Measurements from ENCODE around the gene TCEA3. TPM values are rescaled to one million over a fixed set of nuclear protein-coding genes. Genes with fewer than 3 reads are reported as not detected.

The TCEA3 gene
- total and polyA plus RNA-seq, 2 of the 4 experiments (the other 2 are of a cell fraction), result 3.0 to 6.3 TPM

GRCh38 chr1:23380719-23381118 is 43.8 kb downstream of the TCEA3 start:
- POLR2A ChIA-PET (ENCODE audit: unreplicated experiment), result no interaction called here
- DNase-seq (no peak), ATAC-seq (ENCODE audit: low read depth) (no peak)
- Histone ChIP-seq H2AFZ (replicated peaks; ENCODE audit: low read length, poor library complexity) (no peak overlapping the region), H3K4me1 (ENCODE audit: control insufficient read depth, insufficient read depth, low read length) (peaks cover 12% of the 10 kb centered on the region), H3K9me3 (ENCODE audit: control insufficient read depth, insufficient read depth, low read length) (0 out of 2 replicates have a peak, but pooled peaks cover 4% of the 10 kb centered on the region), H2BK5ac (ENCODE audit: low read depth, low read length, poor library complexity, severe bottlenecking) (no peak overlapping the region), H3K4ac (ENCODE audit: low read depth, low read length) (no peak overlapping the region), H3K14ac (replicated peaks; ENCODE audit: low read depth, low read length) (no peak overlapping the region), H3K27ac (ENCODE audit: insufficient read depth, low read length) (no peak overlapping the region), H4K91ac (ENCODE audit: insufficient read depth, low read depth, low read length) (no peak overlapping the region), H2BK15ac (ENCODE audit: low read depth, low read length) (no peak overlapping the region), H4K8ac (ENCODE audit: low read depth in 2 of 2, low read length in 2 of 2) (no peak overlapping the region), H3K79me1 (ENCODE audit: low read depth in 1 of 2, low read length in 2 of 2) (no peaks in the 10 kb centered on the region; a peak in 1 of 4 replicates), H4K20me1 (ENCODE audit: insufficient read depth, low read length) (peaks cover 6% of the 10 kb centered on the region; the same call in 1 of the 2 replicates), H3K18ac (ENCODE audit: low read depth, low read length) (no peak overlapping the region), H2BK20ac (ENCODE audit: low read depth, low read length) (no peak overlapping the region), H3K9ac (ENCODE audit: low read depth, low read length) (no peak overlapping the region), H3K23ac (ENCODE audit: low read depth, low read length) (no peak overlapping the region), H3K27me3 (ENCODE audit: control insufficient read depth, insufficient read depth, low read length) (no peaks in the 10 kb centered on the region), H3K4me2 (ENCODE audit: low read depth, low read length) (no peak overlapping the region), H4K5ac (ENCODE audit: low read depth, low read length) (no peak overlapping the region), H3K4me3 (ENCODE audit: insufficient read depth, low read depth, low read length) (no peak overlapping the region), H3K9me1 (ENCODE audit: insufficient read depth, low read length) (peaks cover 21% of the 10 kb centered on the region), H2AK5ac (ENCODE audit: low read depth, low read length) (no peak overlapping the region), H2AK9ac (replicated peaks; ENCODE audit: low read depth, low read length, poor library complexity) (no peak overlapping the region), H3K56ac (ENCODE audit: extremely low read depth, insufficient read depth, low read length) (no peak overlapping the region), H2BK120ac (ENCODE audit: low read depth, low read length) (no peak overlapping the region), H3K36me3 (ENCODE audit: control insufficient read depth, insufficient read depth, low read length) (peaks cover 2% of the 10 kb centered on the region; the same call in 1 of the 2 replicates)
- intact Hi-C loops (cut with micrococcal nuclease) (no loop called here), in situ Hi-C loops (cut with MboI; ENCODE audit: low sequenced_read_pairs) (no loop called here), dilution Hi-C loops (cut with HindIII; ENCODE audit: low sequenced_read_pairs, unreplicated experiment) (no loop called here)
- TF ChIP-seq NFE2L2 (IDR thresholded peaks at IDR 0.05; ENCODE audit: low read depth, low read length) (no peak), MXI1 (IDR thresholded peaks at IDR 0.05; ENCODE audit: borderline replicate concordance, low read depth, low read length) (no peak), POLR2A (IDR thresholded peaks at IDR 0.05; ENCODE audit: low read depth, low read length) (no peak), USF2 (IDR thresholded peaks at IDR 0.05; ENCODE audit: low read depth, low read length) (no peak), RAD21 (IDR thresholded peaks at IDR 0.05; ENCODE audit: low read length) (no peak), CEBPB (IDR thresholded peaks at IDR 0.05; ENCODE audit: low read depth, low read length) (no peak), FOS (IDR thresholded peaks at IDR 0.05; ENCODE audit: low read depth, low read length) (no peak), CHD1 (IDR thresholded peaks at IDR 0.05; ENCODE audit: low read depth, low read length) (no peak), ELK1 (IDR thresholded peaks at IDR 0.05; ENCODE audit: borderline replicate concordance, low read depth, low read length) (no peak), MAFK (IDR thresholded peaks at IDR 0.05; ENCODE audit: low read depth, low read length) (no peak), RFX5 (IDR thresholded peaks at IDR 0.05; ENCODE audit: low read depth, low read length) (no peak)
- TF ChIP-seq, protein P1, sequence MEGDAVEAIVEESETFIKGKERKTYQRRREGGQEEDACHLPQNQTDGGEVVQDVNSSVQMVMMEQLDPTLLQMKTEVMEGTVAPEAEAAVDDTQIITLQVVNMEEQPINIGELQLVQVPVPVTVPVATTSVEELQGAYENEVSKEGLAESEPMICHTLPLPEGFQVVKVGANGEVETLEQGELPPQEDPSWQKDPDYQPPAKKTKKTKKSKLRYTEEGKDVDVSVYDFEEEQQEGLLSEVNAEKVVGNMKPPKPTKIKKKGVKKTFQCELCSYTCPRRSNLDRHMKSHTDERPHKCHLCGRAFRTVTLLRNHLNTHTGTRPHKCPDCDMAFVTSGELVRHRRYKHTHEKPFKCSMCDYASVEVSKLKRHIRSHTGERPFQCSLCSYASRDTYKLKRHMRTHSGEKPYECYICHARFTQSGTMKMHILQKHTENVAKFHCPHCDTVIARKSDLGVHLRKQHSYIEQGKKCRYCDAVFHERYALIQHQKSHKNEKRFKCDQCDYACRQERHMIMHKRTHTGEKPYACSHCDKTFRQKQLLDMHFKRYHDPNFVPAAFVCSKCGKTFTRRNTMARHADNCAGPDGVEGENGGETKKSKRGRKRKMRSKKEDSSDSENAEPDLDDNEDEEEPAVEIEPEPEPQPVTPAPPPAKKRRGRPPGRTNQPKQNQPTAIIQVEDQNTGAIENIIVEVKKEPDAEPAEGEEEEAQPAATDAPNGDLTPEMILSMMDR (conservative IDR thresholded peaks at IDR 0.05; ENCODE audit: low read depth, low read length), result no peak
- 43% methylated on average over 2 of the region's 5 CpGs; no CpG with 5 or more reads in 1 of the 2 experiments for WGBS, 2 experiments (ENCODE audit: extremely low coverage in 2 of 2, insufficient read length in 1 of 2)
- BruUV-seq (replicated peaks), result no TSS peak
- CTCF ChIA-PET, result no interaction called here

Data from IMR-90 (cell line).